Lower leg skin (tissue), 4 donors: ENCODE measurements around the gene LOXL1. TPM values are rescaled to one million over a fixed set of nuclear protein-coding genes. Genes with fewer than 3 reads are reported as not detected.
"Not testable (repeated sequence)": the region's sequence is repeated elsewhere in the genome, so short reads cannot be mapped to it uniquely, and the experiment has no call there.

Experiments used
- DNase-seq, 2 donors: peaks; one replicate each; pipeline ENCODE4 v3.0.0-alpha.2; 2019; ENCODE audit warnings: low spot score in 2 of 2
- H3K4me3 ChIP-seq: fragments of 200-600 bp; sonication (generic); 2 replicates; pipeline ENCODE4 v1.5.1; 2017; ENCODE audit warnings: mild to moderate bottlenecking, low read depth; ENCODE audit not compliant: poor library complexity, severe bottlenecking
- POLR2A ChIP-seq, 2 donors: fragments of 450-650 bp; IDR thresholded peaks; one replicate each; pipeline ENCODE4 v1.6.1; 2016 to 2017; ENCODE audit warnings: antibody characterized with exemption in 2 of 2, mild to moderate bottlenecking in 1 of 2, moderate library complexity in 1 of 2
- WGBS, 2 donors: methylation state at CpG; one replicate each; pipeline ENCODE4 v1.1.5; 2018; 5-methylcytosine and 5-hydroxymethylcytosine counted together
- intact Hi-C: fragments of 100-400 bp; cut with DNase I; formaldehyde crosslinking; loops from one replicate; pipeline ENCODE4 v1.15.0; 2023; ENCODE audit warnings: low total_unique reads
- total RNA-seq, 4 donors: library from RNA; depleted of rRNA; stranded (reverse); fragments of >200 nt; gene quantifications; one replicate each; pipeline ENCODE4 v1.1.0, GENCODE V29; 2016
- TF ChIP-seq, protein P1 (sequence below), 3 donors: fragments of 450-650 bp; IDR thresholded peaks; one replicate each; pipeline ENCODE4 v1.5.1; 2016; ENCODE audit warnings: antibody characterized with exemption in 3 of 3, mild to moderate bottlenecking in 3 of 3, moderate library complexity in 2 of 3

LOXL1 gene
- total RNA-seq, 4 donors from 2014 or later = 4.6 to 8.2 (median 6.6) TPM

DNA sequence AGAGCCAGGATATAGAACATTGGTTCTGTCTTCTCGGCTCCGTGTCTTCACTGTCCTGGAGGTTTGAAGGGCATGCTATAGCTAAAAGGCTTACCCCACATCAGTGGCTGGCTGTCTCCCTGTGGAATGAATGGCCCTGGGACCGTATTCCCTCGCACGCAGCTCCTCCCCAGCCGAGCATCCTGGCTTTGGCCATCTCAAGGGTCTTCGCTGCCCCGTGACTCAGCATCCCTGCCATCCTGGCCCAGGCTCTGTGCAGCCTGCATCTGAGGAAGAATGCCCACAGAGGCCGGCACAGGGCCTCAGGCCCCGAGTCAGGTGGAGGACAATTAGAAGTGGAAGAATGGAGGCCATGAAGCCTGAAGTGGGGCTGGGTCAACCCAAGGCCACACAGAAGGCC is 11.0 kb downstream of the LOXL1 start:
- H3K4me3 ChIP-seq = no peak overlapping the region
- intact Hi-C loops = no loop called here
- no peak for DNase-seq
- 72 to 100% methylated on average over 9 to 10 of the region's 10 CpGs for WGBS, 2 donors
- TF ChIP-seq POLR2A (IDR thresholded peaks at IDR 0.05) = no peak
- TF ChIP-seq, protein P1, sequence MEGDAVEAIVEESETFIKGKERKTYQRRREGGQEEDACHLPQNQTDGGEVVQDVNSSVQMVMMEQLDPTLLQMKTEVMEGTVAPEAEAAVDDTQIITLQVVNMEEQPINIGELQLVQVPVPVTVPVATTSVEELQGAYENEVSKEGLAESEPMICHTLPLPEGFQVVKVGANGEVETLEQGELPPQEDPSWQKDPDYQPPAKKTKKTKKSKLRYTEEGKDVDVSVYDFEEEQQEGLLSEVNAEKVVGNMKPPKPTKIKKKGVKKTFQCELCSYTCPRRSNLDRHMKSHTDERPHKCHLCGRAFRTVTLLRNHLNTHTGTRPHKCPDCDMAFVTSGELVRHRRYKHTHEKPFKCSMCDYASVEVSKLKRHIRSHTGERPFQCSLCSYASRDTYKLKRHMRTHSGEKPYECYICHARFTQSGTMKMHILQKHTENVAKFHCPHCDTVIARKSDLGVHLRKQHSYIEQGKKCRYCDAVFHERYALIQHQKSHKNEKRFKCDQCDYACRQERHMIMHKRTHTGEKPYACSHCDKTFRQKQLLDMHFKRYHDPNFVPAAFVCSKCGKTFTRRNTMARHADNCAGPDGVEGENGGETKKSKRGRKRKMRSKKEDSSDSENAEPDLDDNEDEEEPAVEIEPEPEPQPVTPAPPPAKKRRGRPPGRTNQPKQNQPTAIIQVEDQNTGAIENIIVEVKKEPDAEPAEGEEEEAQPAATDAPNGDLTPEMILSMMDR (IDR thresholded peaks at IDR 0.05) = no peak

DNA sequence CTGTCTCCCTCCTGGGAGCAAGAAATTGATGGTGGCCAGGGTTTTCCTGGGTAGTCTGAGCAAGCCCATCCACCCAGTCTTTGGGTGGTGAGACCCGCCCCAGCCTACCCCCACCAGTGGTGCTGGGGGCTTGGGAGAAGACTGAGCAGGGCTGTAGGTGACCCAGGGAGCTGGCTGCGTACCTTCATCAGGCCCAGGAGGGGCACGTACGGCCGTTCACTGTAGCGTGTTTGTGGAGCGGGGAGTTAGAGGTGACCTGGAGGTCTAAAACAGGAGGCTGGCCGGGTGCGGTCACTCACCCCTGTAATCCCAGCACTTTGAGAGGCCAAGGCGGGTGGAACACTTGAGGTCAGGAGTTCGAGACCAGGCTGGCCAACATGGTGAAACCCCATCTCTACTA is 11.5 kb downstream of the LOXL1 start:
- WGBS, 2 donors = 97% methylated on average over 11 of the region's 11 CpGs
- no peak overlapping the region for H3K4me3 ChIP-seq
- no peak for DNase-seq
- TF ChIP-seq, protein P1 (IDR thresholded peaks at IDR 0.05) = no peak
- TF ChIP-seq POLR2A (IDR thresholded peaks at IDR 0.05) = no peak
- intact Hi-C loops = no loop called here

DNA sequence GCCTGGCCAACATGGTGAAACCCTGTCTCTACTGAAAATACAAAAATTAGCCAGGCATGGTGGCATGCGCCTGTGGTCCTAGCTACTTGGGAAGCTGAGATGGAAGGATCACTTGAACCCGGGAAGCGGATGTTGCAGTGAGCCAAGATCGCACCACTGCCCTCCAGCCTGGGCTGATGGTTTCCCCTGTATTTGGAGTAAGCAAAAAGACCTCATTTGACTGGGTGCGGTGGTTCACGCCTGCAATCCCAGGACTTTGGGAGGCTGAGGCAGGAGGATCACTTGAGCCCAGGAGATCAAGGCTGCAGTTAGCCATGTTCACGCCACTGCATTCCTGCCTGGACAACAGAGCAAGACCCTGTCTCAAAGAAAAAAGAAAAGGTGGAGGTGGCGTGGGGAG is 12.3 kb downstream of the LOXL1 start:
- DNase-seq, intact Hi-C loops: not testable (repeated sequence)

DNA sequence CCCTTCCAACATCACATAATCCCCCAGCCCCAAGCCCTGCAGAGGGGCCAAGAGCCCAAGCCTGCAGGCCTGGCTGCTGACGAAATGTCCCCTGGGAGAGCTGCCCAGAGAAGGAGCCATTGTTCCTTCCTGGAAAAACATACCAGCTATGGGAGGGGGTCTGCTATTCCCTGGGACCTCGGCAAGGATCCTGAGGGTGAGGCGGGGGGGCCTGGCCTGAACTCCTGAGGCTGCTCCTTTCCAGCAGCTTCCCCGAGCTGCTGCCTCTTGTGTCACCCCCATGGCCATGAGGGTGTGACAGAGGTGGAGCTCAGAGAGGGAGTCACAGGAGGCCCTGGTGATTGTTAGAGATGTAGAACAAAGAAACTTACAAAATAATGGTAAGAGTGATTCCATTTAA is 12.9 kb downstream of the LOXL1 start:
- H3K4me3 ChIP-seq = no peak overlapping the region
- no peak for DNase-seq
- 66 to 72% methylated on average over 4 of the region's 4 CpGs for WGBS, 2 donors
- TF ChIP-seq POLR2A (IDR thresholded peaks at IDR 0.05) = no peak
- TF ChIP-seq, protein P1 (IDR thresholded peaks at IDR 0.05) = no peak
- intact Hi-C loops = no loop called here

More for the DNA sequence above, 12.3 kb downstream of the LOXL1 start:
- not testable (repeated sequence) for H3K4me3 ChIP-seq
- 96% methylated on average over 8 of the region's 8 CpGs for WGBS, 2 donors

DNA sequence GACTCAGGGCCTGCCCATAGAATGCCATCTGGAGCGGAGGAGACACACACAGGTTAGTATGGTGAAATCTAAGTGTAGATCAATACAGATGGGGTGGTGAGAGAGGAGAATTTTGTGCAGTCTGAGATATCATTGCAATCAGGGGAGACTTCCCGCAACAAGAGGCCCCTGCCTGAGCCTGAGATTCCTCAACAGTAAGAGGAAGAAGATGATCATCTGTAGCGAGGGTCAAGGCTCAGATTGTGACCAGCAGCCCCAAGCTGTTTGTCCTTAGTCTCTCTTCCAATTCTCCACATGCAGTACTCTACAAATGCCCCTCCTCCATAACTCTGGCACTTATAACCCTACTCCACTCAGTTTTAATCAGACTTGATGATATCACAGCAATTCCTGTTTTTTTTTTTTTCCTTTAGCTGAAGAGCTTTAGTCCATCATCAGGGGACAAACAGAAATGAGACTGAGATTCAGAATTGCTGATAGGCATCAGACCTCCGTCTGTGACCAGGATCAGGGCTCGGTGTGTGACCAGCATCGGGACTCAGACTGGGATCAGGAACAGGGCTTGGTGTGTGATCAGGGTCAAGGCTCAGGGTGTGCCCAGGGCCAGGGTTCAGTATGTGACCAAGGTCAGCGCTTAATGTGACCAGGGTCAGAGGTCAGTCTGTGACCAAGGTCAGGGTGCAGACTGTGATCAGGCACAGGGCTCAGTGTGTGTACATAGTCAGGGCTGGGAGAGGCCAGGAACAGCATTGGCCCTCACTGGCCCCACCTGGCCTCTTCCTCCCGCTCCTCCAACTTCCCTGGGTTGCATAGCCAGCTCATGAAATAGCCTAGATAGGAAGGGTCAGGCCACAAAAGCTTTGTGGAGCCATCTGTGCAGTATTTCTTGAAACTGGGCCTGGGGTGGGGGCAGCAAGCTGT is 14.1 kb downstream of the LOXL1 start:
- intact Hi-C loops = loop anchor here (10.0 kb wide), 1 partner anchor 584 kb away; no protein-coding TSS in a partner anchor
- no peak for DNase-seq
- 72 to 88% methylated on average over 8 of the region's 8 CpGs for WGBS, 2 donors
- no peak overlapping the region for H3K4me3 ChIP-seq
- TF ChIP-seq, protein P1 (IDR thresholded peaks at IDR 0.05) = no peak
- no peak for TF ChIP-seq POLR2A (IDR thresholded peaks at IDR 0.05)

DNA sequence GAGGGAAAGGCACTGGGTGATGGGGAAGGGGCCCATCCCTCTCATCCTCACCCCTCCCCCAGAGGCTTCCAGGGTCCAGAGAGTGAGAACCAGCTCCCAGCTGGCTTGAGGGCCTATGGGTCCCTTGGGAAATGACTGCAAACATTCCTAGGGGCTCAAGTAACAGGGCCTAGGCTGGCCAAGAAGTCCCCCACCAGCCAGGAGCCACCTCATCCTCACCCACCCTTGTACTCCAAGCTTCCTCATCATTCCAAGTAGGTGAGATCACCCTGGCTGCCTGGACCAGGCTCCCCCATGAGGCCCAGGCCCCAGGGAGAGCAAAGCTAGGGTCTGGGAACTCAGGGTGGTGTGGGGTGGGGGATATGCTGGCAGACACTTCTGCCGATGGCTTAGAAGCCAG is 14.8 kb downstream of the LOXL1 start:
- TF ChIP-seq, protein P1 (IDR thresholded peaks at IDR 0.05) = no peak
- WGBS, 2 donors = 57 to 67% methylated on average over 1 of the region's 1 CpG
- intact Hi-C loops = loop anchor here (10.0 kb wide), 1 partner anchor 584 kb away; no protein-coding TSS in a partner anchor
- no peak overlapping the region for H3K4me3 ChIP-seq
- DNase-seq = no peak
